NCI-H146 (cell line): ENCODE measurements around the gene RHOD.

Source experiments
- DNase-seq: peaks from one replicate; lab custom pipeline; 2025; lab: John Stamatoyannopoulos, UW

The RHOD gene

GRCh38 chr11:67117672-67118180, 61.1 kb downstream of the RHOD start:
- DNase-seq, result peak; percentile 54

DNA sequence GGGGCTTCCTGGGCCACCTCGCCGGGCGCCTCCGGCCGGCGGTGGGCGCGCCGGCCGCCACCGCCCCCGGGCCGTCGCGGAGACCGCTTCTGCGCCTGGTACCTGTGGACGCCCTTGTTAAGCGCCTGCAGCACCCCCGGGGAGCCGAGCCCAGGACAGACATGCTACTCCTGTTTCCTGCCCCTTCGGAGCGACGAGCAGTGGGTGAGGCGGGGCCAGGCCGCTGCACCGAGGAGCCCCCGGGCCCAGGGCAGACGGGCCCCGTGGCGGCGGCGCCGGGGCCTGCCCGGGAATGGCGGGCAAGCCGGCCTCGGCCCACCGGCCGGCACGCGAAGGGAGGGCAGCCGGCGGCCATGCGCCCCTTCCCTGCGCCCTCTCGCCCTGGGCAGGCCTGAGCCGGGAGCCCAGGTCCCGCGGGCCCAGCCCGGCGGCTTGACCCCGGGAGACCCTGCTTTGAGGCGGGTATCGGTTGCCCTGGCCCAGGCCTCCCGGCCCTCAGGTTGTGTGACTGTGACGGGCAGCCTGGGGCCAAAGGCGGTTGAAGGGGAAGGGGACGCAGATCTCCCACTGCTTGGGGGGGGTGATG, 61.6 kb downstream of the RHOD start:
- peak; percentile 68 for DNase-seq

DNA sequence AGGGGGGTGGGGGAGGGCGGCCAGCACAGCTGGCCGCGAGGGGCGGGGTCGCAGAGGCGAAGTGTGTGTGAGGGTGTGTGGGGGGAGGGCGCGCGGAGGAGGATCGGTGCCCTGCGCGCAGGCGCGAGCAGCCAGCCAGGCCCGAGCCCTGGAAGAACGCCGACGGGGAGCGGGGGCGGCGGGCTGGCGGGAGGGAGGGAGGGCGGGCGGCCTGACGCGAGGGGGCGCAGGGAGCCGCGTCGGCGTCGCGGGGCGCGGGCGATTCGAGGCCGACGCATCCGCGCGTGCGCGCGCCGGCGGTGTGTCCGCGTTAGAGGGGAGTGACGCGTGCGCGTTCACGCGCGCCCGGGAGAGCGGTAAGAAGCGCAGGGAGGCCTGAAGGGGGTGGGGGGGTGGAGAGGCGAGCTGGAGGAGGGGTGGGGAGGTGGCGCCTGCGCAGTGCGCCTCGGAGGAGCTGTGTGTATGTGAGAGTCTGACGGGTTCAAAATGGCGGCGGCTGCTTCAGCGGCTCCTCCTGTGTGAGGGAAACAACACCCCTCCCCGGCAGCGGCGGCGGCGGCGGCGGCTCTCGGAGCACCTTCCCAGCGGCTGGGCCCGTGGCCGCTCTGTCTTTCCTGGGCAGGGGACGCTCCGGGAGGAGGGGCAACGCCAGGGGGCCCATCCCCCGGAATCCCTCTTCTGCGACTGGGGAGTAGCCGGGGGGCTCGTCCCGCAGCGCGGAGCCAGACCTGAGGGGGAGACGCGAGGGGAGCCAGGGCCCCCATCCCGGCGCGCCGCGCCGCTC, 62.3 kb downstream of the RHOD start, which contains the start of gene KDM2A:
Gene KDM2A, plus strand, starts transcription at position 463 of the 784 bp plus-strand sequence. CDS start 2,054 bp downstream, outside the sequence.
- peak; percentile 98 for DNase-seq

DNA sequence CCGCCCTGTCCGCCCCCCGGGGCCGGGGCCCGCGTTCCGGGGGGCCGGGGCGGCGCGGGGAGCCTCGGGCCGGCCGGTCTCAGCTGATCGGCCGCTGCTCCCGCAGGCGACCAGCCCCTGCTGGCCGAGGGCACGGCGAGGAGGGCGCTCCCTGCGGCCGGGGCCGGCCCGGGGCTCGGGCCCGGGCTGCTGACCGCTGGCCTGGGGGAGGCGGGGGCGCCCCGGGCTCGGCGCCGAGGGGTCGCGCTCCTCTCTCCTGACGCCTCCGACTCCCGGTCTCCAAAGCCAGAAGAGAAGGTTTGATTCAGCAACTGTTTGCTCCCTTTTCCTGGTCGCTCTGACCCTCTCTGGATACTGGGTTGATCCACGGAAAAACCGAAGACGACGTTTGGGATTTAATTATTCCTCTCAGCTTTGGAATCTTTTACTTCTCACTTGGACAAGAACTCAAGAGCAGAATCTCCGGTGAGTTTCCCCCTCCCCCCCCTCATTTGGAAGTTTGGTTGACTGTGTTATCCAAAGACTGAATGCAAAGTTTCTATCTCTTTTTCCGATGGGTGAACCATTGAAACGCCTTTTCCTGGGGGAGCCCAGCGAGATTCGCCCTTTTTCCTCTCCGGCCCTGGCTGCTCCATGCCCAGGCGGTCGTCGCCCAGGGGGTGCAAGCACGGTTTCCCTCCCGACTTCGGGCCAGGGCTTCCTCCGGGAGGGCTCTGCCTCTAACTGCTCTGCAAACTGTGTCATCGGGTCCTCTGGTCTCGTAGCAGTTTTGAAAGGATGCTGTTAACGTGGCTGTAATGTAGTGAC, 63.1 kb downstream of the RHOD start:
- peak; percentile 40 for DNase-seq

- no peak for DNase-seq
These were observed 63.8 kb downstream of the RHOD start for GRCh38 chr11:67120456-67120855.

DNA sequence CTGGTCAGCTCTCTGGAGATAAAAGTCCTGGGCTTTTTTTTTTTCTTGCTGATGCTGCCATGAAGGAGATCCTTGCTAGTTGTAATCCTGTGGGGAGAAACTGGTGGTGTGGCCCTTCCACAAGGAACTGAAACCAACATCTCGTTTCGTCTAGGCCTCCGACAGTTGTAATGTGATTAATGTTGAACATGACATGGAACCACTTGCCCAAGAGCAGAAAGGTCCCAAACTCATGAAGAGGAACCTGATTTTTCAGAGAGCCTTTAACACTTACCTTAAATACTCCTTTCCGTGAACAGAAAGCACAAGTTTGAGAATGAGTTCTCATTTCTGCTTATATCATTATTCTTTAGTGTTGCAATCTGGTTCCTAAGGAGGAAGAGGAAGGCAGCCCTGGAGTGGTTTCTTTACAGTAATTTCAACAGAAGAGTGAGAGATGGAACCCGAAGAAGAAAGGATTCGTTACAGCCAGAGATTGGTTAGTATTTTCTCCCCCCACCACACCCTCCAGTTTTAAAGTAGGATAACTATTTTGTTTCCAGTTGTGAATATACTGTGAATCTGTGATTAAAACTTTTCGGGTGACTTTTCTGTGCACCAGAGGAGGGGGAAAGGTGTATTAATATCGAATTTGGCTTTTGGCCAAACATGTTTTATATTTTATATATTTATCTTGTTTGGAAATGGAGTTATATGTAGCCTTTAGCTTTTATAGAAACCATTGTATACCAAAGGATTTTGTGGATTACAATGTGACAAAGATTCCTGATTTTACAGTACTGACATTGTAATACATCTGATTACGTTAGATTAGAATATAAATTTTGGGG, 64.4 kb downstream of the RHOD start:
- no peak for DNase-seq
